Superior temporal gyrus (tissue), 1 donor: ENCODE data around the gene POU2F1.
"Not testable (repeated sequence)": the region's sequence is repeated elsewhere in the genome, so short reads cannot be mapped to it uniquely, and the experiment has no call there.

Experiments
- DNase-seq: peaks from one replicate; pipeline ENCODE4 v3.0.0-alpha.2; 2016; ENCODE audit errors: extremely low spot score

Gene POU2F1

DNA sequence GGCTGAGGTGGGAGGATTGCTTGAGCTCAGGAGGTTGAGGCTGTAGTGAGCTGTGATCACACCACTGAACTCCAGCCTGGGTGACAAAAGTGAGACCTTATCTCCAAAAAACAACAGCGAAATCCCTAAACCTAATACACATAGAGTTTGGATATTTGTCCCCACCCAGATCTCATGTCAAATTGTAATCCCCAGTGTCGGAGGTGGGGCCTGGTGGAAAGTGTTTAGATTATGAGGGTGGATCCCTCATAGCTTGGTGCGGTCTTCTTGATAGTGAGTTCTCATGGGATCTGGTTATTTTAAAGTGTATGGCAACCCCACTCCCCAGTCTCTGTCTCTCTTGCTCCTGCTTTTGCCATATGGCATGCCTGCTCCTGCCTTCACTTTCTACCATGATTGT lies 94.0 kb downstream of the POU2F1 start:
- DNase-seq: no peak

DNA sequence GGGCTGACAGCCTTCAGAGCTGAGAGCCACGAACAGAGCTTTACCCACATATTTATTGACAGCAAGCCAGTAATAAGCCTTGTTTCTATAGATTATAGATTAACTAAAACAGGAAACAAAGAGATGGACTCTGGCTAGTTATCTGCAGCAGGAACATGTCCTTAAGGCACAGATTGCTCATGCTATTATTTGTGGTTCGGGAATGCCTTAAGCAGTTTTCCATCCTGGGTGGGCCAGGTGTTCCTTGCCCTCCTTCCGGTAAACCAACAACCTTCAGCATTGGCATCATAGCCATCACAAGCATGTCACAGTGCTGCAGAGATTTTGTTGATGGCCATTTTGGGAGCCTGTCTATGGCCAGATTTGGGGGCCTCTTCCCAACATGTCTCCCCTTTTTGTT lies 96.8 kb downstream of the POU2F1 start:
- no peak for DNase-seq

DNA sequence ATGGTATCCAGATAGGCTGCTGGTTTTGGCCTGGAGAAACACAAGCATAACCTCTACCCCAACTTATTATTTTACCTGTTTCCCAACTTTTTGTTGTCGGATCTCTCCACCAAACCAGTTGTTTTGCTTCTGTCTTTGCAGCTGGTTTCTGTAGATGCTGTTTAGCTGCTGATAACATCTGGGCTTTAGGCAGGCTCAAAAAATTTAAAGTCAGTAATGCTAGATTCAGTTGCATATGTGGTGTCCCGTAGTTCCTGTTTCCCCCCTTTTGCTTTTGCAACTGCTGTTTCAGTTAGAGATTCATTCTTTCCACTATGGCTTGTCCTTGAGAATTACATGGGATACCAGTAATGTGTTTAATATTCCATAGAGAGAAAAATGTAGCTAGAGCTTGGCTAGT lies 98.5 kb downstream of the POU2F1 start:
- not testable (repeated sequence) for DNase-seq

DNA sequence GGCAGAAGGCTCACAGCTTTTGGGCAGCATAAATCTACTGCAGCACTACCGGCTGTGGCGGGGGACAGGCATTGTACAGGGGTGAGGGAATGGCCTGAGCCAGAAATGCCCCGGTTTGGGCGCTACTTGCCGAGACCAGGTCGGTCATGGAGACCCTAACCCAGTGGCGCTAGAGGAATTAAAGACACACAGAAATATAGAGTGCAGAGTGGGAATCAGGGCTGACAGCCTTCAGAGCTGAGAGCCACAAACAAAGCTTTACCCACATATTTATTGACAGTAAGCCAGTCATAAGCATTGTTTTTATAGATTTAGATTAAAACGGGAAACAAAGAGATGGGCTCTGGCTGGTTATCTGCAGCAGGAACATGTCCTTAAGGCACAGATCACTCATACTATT lies 101.8 kb downstream of the POU2F1 start:
- DNase-seq: no peak

DNA sequence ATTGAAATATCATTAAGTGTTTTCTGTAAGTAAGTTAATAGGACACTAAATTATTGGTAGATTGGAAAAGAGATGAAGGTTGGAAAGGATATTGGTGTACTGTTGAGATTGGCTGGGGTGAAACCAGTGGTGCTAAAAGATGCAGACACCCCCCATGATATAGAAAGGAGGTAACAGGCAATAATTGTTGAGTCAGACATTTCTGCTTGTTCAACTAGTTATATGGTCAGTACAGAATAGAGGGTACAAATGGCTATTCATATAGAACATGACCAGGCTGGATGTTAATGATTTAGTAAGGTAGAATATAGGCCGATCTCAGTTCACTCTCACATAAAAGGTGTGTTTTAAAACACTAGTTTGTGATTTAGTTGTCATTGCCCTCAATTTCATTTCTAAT lies 104.5 kb downstream of the POU2F1 start:
- no peak for DNase-seq

DNA sequence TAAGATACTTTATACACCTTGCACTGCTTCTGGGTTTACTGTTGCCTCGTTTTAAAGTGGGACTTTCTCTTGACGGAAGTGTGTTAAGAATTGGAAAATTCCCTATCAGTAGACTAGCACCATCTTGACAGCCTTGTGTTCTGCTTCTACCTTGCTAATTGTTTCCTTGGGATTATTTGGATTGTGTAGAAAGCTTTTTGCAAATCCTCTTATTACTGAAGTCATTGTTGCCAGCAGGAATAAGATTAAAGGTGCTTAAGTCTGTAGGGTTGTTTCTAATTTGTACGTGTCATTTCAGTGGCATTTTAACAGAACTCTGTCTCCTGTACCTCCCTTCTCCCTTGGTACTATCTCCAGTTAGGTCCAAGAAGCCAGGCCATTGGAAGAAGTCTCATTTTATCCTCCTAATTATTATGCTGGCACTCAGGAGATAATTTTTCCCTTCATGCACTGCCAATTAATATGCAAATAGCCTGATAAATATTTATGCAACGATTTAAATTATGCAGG lies 107.7 kb downstream of the POU2F1 start:
- no peak for DNase-seq

DNA sequence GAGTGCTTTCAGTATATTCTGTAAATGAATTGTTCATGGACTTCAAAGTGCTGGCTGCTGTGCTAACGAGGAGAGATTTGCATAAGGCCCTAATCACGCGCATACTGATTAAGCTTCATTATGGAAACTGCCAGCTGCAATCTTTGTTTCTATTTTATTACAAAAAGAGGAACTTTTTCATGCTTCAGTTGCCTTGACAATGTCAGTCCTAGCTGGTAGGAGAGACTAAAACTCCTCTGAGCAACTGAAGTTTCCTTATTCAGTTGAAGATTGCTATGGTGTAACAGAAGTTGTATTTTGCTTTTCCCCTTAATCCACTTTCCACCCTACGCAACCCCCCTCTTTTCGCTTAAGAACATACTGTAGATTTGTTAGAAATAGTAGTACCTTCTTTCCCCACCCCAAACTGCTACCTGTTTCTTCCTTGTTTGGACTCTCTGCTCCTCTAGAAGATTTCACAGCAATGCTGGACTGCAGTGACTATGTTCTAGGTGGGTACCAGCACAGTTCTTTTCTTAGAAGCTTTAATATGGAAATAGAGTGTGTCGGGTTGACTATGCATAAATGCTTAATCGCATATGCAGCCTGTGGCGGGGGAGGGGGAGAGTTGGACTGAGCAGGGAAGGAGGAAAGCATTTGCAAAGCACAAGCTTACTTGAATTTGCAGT lies 108.3 kb downstream of the POU2F1 start:
- peak; percentile 80 for DNase-seq

DNA sequence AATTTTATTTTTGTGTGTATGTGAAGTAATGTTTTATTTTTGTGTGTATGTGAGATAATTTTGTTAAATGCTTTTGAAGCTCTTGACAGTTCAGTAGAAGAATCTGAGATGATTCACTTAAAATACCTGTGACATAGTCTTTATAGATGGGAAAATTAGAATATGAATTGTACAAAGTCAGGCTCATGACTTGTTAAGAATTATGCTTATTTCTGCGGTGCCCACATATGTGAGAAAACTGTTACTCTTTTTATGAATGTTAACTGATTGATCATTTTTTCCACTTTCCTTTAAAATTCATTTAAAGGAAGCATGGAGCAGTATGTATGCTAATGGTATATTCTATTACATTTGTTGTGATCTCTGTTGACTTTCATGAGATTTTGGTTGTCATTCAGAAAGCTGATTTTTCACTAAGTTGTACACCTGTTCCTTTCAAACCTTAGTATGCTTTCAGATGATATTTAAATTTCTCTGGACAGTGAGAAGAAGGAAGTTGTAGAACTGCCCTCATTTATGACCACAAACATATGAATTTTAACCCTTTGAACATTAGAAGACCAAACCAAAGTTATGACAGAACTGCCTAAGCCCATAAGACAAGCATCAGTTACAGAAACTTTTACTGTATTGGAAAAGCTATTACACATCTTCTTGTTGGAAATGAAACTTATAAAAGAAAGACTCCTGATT lies 110.1 kb downstream of the POU2F1 start:
- DNase-seq: no peak

DNA sequence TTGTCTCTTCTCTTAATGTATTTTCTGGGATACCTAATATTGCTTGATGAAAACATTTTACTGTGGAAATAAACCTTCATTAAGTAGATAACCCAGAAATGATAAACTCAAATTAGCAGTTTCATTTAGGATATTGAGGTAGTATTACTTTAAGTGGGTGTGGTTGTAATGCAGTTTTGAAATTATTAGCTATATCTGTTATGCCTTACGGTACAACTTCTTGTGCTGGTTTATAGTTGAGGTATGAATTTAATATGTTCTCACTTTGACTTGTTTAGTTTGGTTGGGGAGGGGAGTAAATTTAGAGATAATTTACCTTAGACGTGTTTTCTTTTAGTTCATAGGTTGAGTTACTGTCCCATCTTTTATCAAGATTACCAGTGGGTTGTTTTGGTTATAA lies 111.0 kb downstream of the POU2F1 start:
- no peak for DNase-seq

DNA sequence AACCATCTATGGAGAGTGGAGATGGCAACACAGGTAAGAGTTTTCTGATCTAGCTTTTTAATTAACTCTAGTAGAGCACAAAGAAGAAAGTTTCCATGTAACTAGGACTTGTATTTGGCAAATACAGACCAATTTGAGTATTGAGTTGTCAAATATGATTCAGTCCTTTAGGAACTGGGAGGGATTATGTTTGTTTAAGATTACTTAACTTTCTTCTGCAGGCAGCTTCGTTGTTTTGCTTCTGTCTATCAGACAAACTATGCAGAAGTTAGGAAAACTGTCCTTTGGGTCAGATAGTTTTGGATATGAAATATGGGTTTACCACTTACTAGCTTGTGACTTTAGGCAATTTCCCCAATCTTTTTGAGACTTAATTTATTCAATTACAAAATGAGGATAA lies 111.8 kb downstream of the POU2F1 start:
- DNase-seq: no peak

DNA sequence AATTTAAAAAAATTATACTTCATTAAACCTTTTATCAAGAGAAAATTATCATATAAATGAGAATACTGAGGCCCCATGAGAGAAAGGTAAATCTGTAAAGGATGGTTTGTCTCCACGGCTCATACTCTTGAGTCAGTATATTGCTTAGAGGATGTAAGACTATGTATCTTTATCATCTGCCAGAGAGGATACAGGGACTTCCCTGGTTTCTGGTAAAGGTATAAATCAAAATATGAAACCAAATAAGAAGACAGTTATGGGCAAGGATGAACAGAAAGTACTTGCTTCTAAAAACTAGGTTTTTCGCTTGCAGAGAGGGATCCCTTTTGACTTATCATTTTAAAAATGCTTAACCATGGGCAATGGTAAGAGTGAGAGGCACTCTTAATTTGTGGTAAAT lies 112.4 kb downstream of the POU2F1 start:
- no peak for DNase-seq

DNA sequence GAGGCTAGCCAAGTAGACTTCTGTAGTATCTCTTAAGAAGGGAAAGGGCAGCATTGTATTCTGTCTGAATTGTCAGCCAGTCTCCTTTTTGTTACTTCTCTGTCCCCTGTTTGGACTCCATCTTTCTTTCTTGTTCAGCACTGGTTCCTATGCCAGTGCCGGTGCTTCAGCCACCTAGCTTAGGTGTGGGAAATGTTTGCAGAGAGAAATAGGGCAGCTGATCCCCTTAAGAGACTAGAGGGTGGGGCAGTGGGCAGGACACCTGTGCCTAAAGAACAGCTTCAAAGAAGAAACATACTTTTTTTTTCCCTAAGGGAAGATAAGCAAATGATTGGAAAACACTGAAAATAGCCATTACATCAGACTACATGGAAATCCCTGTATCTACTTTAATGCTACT lies 113.0 kb downstream of the POU2F1 start:
- no peak for DNase-seq

DNA sequence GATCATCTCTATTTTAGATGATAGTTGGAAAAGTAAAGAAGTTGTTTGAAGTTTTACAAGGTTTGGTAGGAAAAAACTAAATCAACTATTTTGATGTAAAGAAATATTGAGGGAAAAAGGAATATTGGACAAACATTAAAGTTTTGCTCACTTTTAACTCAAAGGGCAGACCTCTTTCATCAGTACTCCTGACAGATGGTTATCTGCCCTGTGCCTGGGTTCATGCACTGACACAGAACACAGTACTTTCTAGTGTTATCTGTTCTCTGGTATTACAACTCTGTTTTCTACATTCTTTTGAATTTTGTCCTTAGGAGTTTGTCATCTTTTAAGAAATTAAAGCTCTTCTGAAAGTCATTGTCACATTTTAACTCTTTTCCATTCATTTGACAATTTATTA lies 118.7 kb downstream of the POU2F1 start:
- DNase-seq: no peak

DNA sequence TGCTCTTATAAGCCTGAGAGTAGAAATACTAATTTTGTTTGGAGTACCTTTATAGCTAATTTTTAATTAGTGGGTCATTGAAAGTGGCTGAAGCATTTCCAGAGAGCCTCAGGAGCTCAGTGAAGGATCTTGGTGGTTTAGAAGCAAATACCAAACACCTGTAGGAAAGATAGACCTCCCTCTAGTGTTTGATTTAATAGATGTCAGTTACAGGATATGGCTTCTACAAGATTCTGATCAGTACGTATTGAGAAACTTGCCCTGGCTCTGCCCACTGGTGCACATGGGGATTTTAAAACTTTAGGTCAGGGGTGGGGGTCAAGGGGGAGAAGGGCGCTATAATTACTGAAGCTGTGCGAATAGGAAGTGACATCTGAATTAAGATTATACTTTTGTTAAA lies 122.2 kb downstream of the POU2F1 start:
- DNase-seq: no peak

DNA sequence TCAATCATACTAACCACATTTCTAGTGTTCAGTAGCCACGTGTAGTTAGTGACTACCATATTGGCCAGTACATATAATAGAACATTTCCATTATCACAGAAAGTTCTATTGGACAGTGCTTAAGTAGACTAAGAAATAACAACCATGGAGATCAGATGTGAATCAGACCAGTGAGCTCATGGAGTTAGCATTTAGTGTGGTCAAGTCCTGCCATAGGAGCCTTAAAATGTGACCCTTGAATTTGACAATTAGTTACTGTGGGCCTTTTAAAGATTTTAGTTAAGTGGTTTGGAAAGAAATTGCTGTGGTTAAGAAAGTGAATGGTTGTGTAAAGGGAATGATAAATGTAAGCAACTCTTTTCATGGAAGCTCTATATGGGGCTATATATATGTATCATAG lies 123.4 kb downstream of the POU2F1 start:
- DNase-seq: no peak

DNA sequence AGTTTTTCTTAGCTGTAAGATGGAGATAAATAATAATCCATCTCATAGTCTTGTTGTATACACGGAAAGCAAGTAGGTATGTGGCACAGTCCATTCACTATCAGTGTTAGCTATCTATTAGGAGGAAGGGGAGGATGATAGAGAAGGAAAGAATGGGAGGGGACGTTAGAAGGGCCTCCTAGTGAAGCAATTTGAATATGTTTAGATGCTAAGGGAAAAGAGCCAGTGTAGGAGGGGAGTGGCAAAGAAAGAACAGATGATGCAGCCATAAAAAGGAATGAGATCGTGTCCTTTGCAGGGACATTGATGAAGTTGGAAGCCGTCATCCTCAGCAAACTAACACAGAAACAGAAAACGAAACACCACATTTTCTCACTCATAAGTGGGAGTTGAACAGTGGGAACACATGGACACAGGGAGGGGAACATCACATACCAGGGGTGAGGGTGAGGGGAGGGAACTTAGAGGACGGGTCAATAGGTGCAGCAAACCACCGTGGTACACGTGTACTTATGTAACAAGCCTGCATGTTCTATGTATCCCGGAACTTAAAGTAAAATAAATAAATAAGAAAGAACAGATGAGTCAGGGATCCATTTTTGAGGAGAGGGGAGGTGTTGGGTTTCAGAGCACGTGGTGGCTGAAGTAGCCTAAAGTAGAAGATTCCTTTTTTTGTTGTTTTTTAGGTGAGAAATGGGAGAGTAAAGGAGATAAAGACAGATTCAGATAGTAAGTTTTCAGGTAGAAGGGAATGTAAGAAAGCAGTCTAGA lies 124.1 kb downstream of the POU2F1 start:
- DNase-seq: no peak

DNA sequence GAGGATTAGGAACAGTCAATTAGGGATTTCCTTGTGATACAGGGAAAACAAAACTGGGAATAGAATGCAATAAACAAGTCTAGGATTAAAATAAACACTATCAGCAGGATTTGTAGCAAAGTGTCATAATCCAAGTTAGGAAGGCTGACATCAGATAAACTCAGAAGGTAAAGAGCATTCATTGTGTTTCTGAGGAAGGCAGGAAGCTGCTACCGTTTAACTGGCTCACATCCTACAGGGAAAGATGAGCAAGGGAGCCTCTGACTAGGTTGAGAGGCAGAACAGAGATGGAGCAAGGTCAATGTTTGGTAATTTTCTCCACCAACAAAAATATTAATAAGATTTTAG lies 124.7 kb downstream of the POU2F1 start:
- no peak for DNase-seq

DNA sequence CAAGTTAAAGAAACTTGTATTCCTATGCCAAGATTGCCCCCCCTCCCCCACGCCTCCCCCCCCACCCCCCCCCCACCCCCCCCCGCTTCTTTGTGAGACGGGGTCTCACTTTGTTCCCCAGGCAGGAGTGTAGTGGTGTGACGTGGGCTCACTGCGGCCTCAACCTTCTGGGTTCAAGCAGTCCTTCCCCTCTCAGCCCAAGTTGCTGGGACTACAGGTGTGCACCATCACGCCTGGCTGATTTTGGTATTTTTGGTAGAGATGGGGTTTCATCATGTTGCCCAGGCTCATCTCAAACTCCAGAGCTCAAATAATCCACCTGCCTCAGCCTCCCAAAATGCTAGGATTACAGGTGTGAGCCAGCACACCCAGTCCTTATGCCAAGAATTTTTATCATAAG lies 136.6 kb downstream of the POU2F1 start:
- DNase-seq: no peak

DNA sequence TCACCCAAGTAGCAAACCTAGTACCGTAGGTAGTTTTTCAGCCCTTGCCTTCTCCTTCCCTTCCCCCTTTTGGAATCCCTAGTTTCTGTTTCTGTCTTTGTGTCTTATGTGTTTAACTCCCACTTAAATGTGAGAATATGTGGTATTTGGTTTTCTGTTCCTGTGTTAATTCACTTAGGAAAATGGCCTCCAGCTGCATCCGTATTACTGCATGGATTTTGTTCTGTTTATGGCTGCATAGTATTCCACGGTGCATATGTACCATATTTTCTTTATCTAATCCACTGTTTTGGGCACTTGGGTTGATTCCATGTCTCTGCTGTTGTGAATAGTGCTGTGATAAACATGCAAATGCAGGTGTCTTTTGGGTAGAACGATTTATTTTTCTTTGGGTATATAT lies 138.6 kb downstream of the POU2F1 start:
- no peak for DNase-seq

DNA sequence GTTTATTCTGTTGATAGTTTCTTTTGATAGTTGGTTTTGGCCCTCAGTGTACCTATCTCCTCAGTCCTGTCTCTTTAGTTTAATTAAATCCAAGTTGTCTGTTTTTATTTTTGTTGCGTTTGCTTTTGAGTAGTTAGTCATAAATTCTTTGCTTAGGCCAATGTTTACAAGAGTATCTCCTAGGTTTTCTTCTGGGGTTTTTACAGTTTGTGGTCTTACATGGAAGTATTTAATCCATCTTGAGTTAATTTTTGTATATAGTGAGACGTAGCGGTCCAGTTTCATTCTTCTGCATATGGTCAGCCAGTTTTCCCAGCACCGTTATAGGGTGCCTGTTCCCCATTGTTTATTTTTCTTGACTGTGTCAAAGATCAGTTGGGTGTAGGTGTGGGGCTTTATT lies 139.4 kb downstream of the POU2F1 start:
- DNase-seq: no peak

DNA sequence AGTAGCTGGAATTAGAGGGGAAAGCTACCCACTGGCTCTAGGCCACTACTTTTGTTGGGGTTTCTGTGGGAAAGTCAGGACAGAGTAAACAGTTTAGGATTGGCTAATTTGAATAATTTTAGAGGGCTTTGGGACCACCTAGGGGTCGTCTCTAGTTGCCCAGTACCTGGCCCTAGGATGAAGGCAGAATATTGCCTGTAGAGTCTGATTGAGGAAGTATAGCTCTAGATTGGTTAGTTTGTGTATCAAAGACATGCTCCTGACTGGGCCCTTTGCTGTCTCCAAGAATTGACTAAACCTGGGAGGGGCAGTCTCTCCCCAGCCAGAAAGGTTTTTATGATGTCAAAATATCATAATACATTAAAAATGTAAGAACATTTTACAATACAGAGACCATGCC lies 142.0 kb downstream of the POU2F1 start:
- DNase-seq: no peak

DNA sequence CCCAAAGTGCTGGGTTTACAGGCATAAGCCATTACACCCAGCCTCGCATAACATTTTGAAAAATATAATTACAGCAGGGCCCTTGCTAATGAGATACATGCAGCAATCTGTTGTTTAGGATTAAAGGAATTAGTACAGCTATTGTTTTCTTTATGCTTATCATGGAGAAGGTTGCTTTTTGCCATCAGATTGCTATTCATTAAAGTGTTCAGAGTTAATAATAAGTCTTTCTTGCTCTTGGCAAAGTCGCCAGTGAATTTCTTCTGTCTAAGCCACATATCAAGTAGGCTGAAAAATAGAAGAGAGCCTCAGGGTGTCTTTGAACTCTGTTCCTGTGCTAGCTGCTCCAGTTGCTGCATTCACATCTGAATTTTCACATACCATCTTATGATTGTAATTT lies 144.1 kb downstream of the POU2F1 start:
- no peak for DNase-seq

DNA sequence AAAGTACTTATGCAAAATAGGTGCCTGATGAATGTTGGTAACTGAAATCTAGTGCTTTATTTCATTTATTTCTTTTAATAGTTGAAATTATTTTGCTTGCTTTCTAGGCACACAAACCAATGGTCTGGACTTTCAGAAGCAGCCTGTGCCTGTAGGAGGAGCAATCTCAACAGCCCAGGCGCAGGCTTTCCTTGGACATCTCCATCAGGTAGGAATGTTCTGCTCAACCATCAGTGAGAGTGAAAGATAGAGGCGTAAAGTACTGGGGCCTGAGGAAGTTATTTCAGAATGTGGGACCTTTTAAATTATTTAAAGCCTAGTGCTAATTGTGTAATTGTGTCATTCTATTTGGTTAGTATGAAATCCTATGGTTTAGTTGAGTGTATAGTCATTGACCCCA lies 144.7 kb downstream of the POU2F1 start:
- DNase-seq: no peak
